SK-N-SH (cell line): ENCODE measurements around the gene MGAT4A. TPM values are rescaled to one million over a fixed set of nuclear protein-coding genes. Genes with fewer than 3 reads are reported as not detected.

Experiments used
- CTCF ChIA-PET: fragments of 300-600, 350-600 bp; formaldehyde crosslinking; extraction: SDS; loops from one replicate; lab custom pipeline; 2021; lab: Yijun Ruan, JAX
- POLR2A ChIA-PET: fragments of 350-600 bp; sonication (Branson Sonifier 250); formaldehyde crosslinking; extraction: SDS; loops from one replicate; lab custom pipeline; 2020; ENCODE audit warnings: antibody characterized with exemption, inconsistent platforms; lab: Yijun Ruan, JAX
- DNase-seq: peaks from one replicate; pipeline ENCODE4 v3.0.0; 2012
- H2AFZ ChIP-seq: fragments of 200-600 bp; sonication (generic); 2 replicates; pipeline ENCODE4 v1.8.1; 2016; ENCODE audit warnings: antibody characterized with exemption, mild to moderate bottlenecking, low read depth
- H3F3A ChIP-seq: fragments of 200-600 bp; sonication (generic); replicated peaks from 2 replicates; pipeline ENCODE3; 2016; ENCODE audit warnings: antibody characterized with exemption, mild to moderate bottlenecking; ENCODE audit not compliant: insufficient read depth
- H3K27ac ChIP-seq, 2 experiments: fragments of 200-500 bp in 1 of 2; fragments of 200-600 bp in 1 of 2; sonication (Bioruptor generic) in 1 of 2; sonication (generic), shearing (Covaris generic) in 1 of 2; 2 replicates each; pipeline versions ENCODE4 v1.5.1 to v1.6.1; 2014 to 2016; ENCODE audit warnings: low read depth in 2 of 2, inconsistent platforms in 1 of 2, low read length in 1 of 2, mild to moderate bottlenecking in 1 of 2, mixed read lengths in 1 of 2
- H3K27me3 ChIP-seq: fragments of 200-600 bp; sonication (generic), shearing (Covaris generic); 2 replicates; pipeline ENCODE4 v1.6.1; 2016; ENCODE audit warnings: mixed run types; ENCODE audit not compliant: insufficient read depth
- H3K36me3 ChIP-seq, 2 experiments: fragments of 200-500 bp in 1 of 2; fragments of 200-600 bp in 1 of 2; sonication (Bioruptor generic) in 1 of 2; sonication (generic) in 1 of 2; replicated peaks in 1 of 2; 2 replicates each; pipeline versions ENCODE3 to v1.5.1; 2014 to 2016; ENCODE audit warnings: low read length in 1 of 2, mild to moderate bottlenecking in 1 of 2; ENCODE audit not compliant: insufficient read depth in 2 of 2, control insufficient read depth in 1 of 2
- H3K4me1 ChIP-seq, 2 experiments: fragments of 200-500 bp in 1 of 2; fragments of 200-600 bp in 1 of 2; sonication (Bioruptor generic) in 1 of 2; sonication (generic), shearing (Covaris generic) in 1 of 2; 2 replicates each; pipeline versions ENCODE4 v1.5.1 to v1.6.1; 2014 to 2016; ENCODE audit warnings: low read depth in 1 of 2, low read length in 1 of 2, mixed run types in 1 of 2; ENCODE audit not compliant: insufficient read depth in 2 of 2, control insufficient read depth in 1 of 2
- H3K4me2 ChIP-seq: fragments of 200-600 bp; sonication (generic), shearing (Covaris generic); 2 replicates; pipeline ENCODE4 v1.6.1; 2017; ENCODE audit warnings: mixed run types
- H3K4me3 ChIP-seq, 2 experiments: fragments of 200-500 bp in 1 of 2; fragments of 200-600 bp in 1 of 2; sonication (Bioruptor generic) in 1 of 2; sonication (generic), shearing (Covaris generic) in 1 of 2; 2 replicates each; pipeline versions ENCODE4 v1.5.1 to v1.8.1; 2014 to 2016; ENCODE audit warnings: low read depth in 2 of 2, inconsistent platforms in 1 of 2, low read length in 1 of 2, mild to moderate bottlenecking in 1 of 2, mixed read lengths in 1 of 2, moderate library complexity in 1 of 2
- H3K79me2 ChIP-seq: fragments of 200-600 bp; sonication (generic); 2 replicates; pipeline ENCODE4 v1.8.1; 2017; ENCODE audit warnings: mild to moderate bottlenecking; ENCODE audit not compliant: insufficient read depth
- H3K9ac ChIP-seq: fragments of 200-600 bp; sonication (generic); 2 replicates; pipeline ENCODE4 v1.6.1; 2017; ENCODE audit warnings: mixed run types
- H3K9me2 ChIP-seq: fragments of 200-600 bp; sonication (generic); 2 replicates; pipeline ENCODE4 v1.6.1; 2017; ENCODE audit warnings: mixed run types
- H3K9me3 ChIP-seq: fragments of 200-600 bp; sonication (generic); 2 replicates; pipeline ENCODE4 v1.6.1; 2017; ENCODE audit warnings: mixed run types, mild to moderate bottlenecking, moderate library complexity
- H4K20me1 ChIP-seq: fragments of 200-600 bp; sonication (generic); 2 replicates; pipeline ENCODE4 v1.6.1; 2017; ENCODE audit warnings: mild to moderate bottlenecking, mixed run types; ENCODE audit not compliant: insufficient read depth
- CHD2 ChIP-seq: fragments of 150-350 bp; IDR thresholded peaks from 2 replicates; pipeline ENCODE4 v1.6.1; 2018; ENCODE audit warnings: low read length; ENCODE audit not compliant: partially characterized antibody
- ELF1 ChIP-seq: IDR thresholded peaks from 2 replicates; pipeline ENCODE4 v1.4.0; 2012
- FOXM1 ChIP-seq: IDR thresholded peaks from 2 replicates; pipeline ENCODE4 v1.4.0; 2012; ENCODE audit warnings: low read depth, mild to moderate bottlenecking
- JUND ChIP-seq: IDR thresholded peaks from 2 replicates; pipeline ENCODE4 v1.4.0; 2012
- MEF2A ChIP-seq: IDR thresholded peaks from 2 replicates; pipeline ENCODE4 v1.4.0; 2012; ENCODE audit warnings: low read depth, borderline replicate concordance
- NFIC ChIP-seq: IDR thresholded peaks from 2 replicates; pipeline ENCODE4 v1.4.0; 2012; ENCODE audit warnings: borderline replicate concordance
- NRF1 ChIP-seq: IDR thresholded peaks from 2 replicates; pipeline ENCODE4 v1.6.1; 2012; ENCODE audit warnings: low read depth, mild to moderate bottlenecking, low read length
- POLR2AphosphoS5 ChIP-seq: IDR thresholded peaks from 2 replicates; pipeline ENCODE4 v1.6.1; 2012; ENCODE audit warnings: low read depth, low read length
- RAD21 ChIP-seq: IDR thresholded peaks from 2 replicates; pipeline ENCODE4 v1.6.1; 2012; ENCODE audit warnings: mild to moderate bottlenecking, low read length
- RFX5 ChIP-seq: IDR thresholded peaks from 2 replicates; pipeline ENCODE4 v1.6.1; 2012; ENCODE audit warnings: mild to moderate bottlenecking, improper control_type of control experiment, low read length
- SIN3A ChIP-seq: IDR thresholded peaks from 2 replicates; pipeline ENCODE4 v1.6.1; 2012; ENCODE audit warnings: low read depth, mild to moderate bottlenecking, low read length, moderate library complexity, borderline replicate concordance
- TAF1 ChIP-seq: IDR thresholded peaks from 2 replicates; pipeline ENCODE4 v1.6.1; 2012; ENCODE audit warnings: low read depth, mild to moderate bottlenecking, low read length, moderate library complexity, borderline replicate concordance
- TCF12 ChIP-seq: IDR thresholded peaks from 2 replicates; pipeline ENCODE4 v1.4.0; 2012
- TEAD4 ChIP-seq: IDR thresholded peaks from 2 replicates; pipeline ENCODE4 v1.4.0; 2012; ENCODE audit warnings: mild to moderate bottlenecking, borderline replicate concordance; ENCODE audit not compliant: insufficient read depth
- YY1 ChIP-seq: IDR thresholded peaks from 2 replicates; pipeline ENCODE4 v1.4.0; 2012; ENCODE audit warnings: low read depth, mild to moderate bottlenecking
- WGBS: methylation state at CpG from one replicate; pipeline ENCODE4 v1.1.6; 2017; ENCODE audit warnings: low lambda C conversion rate; 5-methylcytosine and 5-hydroxymethylcytosine counted together
- polyA plus RNA-seq, 3 experiments: library from polyadenylated mRNA; depleted of rRNA; stranded (reverse); fragments of >200 nt; gene quantifications; 2 replicates each; pipeline ENCODE4 v1.2.3, GENCODE V29; 2012
- TF ChIP-seq, protein P1 (sequence below): IDR thresholded peaks from 2 replicates; pipeline ENCODE4 v1.4.0; 2012; ENCODE audit warnings: low read depth
- TF ChIP-seq, protein P2 (sequence below): fragments of 200-600 bp; sonication (generic); IDR thresholded peaks from 2 replicates; pipeline ENCODE4 v1.6.1; 2017; ENCODE audit warnings: antibody characterized with exemption, mild to moderate bottlenecking, moderate library complexity

Gene MGAT4A
- polyA plus RNA-seq, 1 of the 3 experiments (the other 2 are of a cell fraction), result 0.07 TPM

DNA sequence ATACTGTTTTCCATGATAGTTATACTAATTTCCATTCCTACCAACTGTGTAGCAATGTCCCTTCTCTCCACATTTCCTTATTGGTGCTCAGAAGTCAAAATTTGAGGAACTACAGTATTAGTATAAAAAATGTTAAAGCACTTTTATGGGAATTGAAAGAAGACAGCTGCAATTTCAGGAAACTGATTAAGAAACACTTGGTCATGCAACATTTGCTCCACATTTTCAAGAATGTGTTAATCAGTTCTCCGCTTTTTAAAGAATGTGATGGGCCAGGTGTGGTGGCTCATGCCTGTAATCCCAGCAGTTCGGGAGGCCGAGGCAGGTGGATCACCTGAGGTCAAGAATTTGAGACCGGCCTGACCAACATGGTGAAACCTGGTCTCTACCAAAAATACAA is 33.6 kb upstream of the MGAT4A start:
- no peak for DNase-seq
- no peaks in the 10 kb centered on the region for H3K4me1 ChIP-seq
- no peaks in the 10 kb centered on the region for H3F3A ChIP-seq
- no peak for TF ChIP-seq TCF12
- no peak for TF ChIP-seq MEF2A
- TF ChIP-seq JUND, result no peak
- TF ChIP-seq CHD2, result no peak
- no peak for TF ChIP-seq ELF1
- TF ChIP-seq SIN3A, result no peak
- TF ChIP-seq TEAD4, result no peak
- no peak for TF ChIP-seq RAD21
- no peak for TF ChIP-seq NRF1
- no peak for TF ChIP-seq YY1
- TF ChIP-seq FOXM1, result no peak
- TF ChIP-seq POLR2AphosphoS5, result no peak
- H3K27ac ChIP-seq, result no peak overlapping the region
- H3K36me3 ChIP-seq, result no peaks in the 10 kb centered on the region
- 76% methylated on average over 4 of the region's 4 CpGs for WGBS
- ChIA-PET CTCF (no interaction called here), POLR2A (no interaction called here)
- no peak overlapping the region for H2AFZ ChIP-seq
- H3K4me3 ChIP-seq, result no peak overlapping the region
- H3K27me3 ChIP-seq, result no peaks in the 10 kb centered on the region; the same call in 1 of the 2 replicates
- no peaks in the 10 kb centered on the region for H4K20me1 ChIP-seq
- no peak overlapping the region for H3K4me2 ChIP-seq
- no peaks in the 10 kb centered on the region for H3K79me2 ChIP-seq
- no peaks in the 10 kb centered on the region for H3K9me3 ChIP-seq
- no peaks in the 10 kb centered on the region for H3K9me2 ChIP-seq
- no peak overlapping the region for H3K9ac ChIP-seq

DNA sequence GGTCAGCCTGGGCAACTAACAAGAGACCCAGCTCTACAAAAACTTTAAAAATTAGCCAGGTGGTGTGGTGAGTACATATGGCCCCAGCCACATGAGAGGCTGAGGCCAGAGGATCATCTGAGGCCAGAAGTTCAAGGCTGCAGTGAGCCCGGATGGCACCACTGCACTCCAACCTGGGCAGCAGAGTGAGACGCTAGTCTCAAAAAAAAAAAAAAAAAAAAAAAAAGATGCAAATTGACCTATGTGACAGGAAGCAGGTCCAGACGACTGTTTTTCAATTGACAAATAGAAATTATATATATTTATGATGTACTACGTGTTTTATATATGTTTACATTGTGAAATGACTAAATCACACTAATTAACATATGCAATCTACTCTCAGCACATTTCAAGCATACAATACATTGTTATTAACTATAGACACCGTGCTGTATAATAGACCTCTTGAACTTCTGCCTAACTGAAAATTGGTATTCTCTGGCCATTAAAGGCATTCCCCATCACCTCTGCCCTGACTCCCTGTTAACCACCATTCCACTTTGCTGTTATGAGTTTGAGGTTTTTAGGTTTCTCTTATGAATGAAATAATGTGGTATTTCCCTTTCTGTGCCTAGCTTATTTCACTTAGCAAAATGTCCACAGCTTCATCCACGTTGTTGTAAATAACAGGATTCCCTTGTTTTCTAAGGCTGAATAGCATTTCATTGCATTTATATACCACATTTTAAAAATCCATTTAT is 32.4 kb upstream of the MGAT4A start:
- Histone ChIP-seq H4K20me1 (no peaks in the 10 kb centered on the region), H3K79me2 (no peaks in the 10 kb centered on the region), H3K27me3 (no peaks in the 10 kb centered on the region; the same call in 1 of the 2 replicates), H3K4me2 (no peak overlapping the region), H3K36me3 (no peaks in the 10 kb centered on the region), H3K4me1 (no peaks in the 10 kb centered on the region), H3F3A (no peaks in the 10 kb centered on the region), H3K4me3 (no peak overlapping the region), H2AFZ (no peak overlapping the region), H3K9me2 (no peaks in the 10 kb centered on the region), H3K27ac (no peak overlapping the region), H3K9me3 (no peaks in the 10 kb centered on the region), H3K9ac (no peak overlapping the region)
- CTCF ChIA-PET, result no interaction called here
- WGBS, result 39% methylated on average over 6 of the region's 6 CpGs
- no peak for DNase-seq
- POLR2A ChIA-PET, result no interaction called here
- no peak for TF ChIP-seq RAD21
- no peak for TF ChIP-seq YY1

DNA sequence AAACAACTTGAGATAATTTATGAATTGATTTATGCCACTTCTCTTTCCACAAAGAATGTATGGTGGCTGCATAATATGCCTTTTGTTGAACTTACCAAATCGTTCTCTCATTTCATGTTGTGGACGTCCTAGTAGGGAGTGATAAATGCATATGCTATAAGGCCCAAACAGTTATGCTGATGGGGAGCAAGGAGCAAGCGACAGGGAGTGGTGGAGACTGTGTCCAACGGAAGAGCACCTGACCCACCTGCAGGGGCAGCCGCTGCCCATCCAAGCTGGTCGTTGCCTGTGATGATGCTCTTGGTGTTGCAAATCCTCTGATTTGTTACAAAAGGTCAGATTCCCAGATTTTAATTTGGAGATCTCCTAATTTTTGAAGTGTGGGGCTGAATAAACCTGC is 31.0 kb upstream of the MGAT4A start:
- ChIA-PET CTCF (no interaction called here), POLR2A (no interaction called here)
- H3K79me2 ChIP-seq, result no peaks in the 10 kb centered on the region
- no peak for DNase-seq
- no peaks in the 10 kb centered on the region for H3K9me2 ChIP-seq
- no peak overlapping the region for H2AFZ ChIP-seq
- no peaks in the 10 kb centered on the region for H3K9me3 ChIP-seq
- no peak overlapping the region for H3K4me2 ChIP-seq
- TF ChIP-seq NFIC (no peak), TAF1 (no peak), RFX5 (no peak)
- TF ChIP-seq, protein P1, sequence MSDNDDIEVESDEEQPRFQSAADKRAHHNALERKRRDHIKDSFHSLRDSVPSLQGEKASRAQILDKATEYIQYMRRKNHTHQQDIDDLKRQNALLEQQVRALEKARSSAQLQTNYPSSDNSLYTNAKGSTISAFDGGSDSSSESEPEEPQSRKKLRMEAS, result no peak
- TF ChIP-seq, protein P2, sequence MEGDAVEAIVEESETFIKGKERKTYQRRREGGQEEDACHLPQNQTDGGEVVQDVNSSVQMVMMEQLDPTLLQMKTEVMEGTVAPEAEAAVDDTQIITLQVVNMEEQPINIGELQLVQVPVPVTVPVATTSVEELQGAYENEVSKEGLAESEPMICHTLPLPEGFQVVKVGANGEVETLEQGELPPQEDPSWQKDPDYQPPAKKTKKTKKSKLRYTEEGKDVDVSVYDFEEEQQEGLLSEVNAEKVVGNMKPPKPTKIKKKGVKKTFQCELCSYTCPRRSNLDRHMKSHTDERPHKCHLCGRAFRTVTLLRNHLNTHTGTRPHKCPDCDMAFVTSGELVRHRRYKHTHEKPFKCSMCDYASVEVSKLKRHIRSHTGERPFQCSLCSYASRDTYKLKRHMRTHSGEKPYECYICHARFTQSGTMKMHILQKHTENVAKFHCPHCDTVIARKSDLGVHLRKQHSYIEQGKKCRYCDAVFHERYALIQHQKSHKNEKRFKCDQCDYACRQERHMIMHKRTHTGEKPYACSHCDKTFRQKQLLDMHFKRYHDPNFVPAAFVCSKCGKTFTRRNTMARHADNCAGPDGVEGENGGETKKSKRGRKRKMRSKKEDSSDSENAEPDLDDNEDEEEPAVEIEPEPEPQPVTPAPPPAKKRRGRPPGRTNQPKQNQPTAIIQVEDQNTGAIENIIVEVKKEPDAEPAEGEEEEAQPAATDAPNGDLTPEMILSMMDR, result no peak
- H4K20me1 ChIP-seq, result no peaks in the 10 kb centered on the region
- H3K27ac ChIP-seq, result no peak overlapping the region
- H3K4me1 ChIP-seq, result peaks cover 0 to 7% of the 10 kb centered on the region in 2 experiments; a peak in 1 of 4 replicates
- no peaks in the 10 kb centered on the region for H3K36me3 ChIP-seq
- H3K4me3 ChIP-seq, result no peak overlapping the region
- H3F3A ChIP-seq, result no peaks in the 10 kb centered on the region
- 37% methylated on average over 6 of the region's 6 CpGs for WGBS
- H3K9ac ChIP-seq, result no peak overlapping the region
- H3K27me3 ChIP-seq, result no peaks in the 10 kb centered on the region; the same call in 1 of the 2 replicates
